SU-DHL-6 (cell line): ENCODE data around the gene BABAM1.

Experiments used
- H2AFZ ChIP-seq: fragments of 200-600 bp; sonication (generic); 2 replicates; pipeline ENCODE4 v1.6.1; 2014; ENCODE audit warnings: low read depth, mild to moderate bottlenecking, moderate library complexity, mixed read lengths, antibody characterized with exemption, low read length; ENCODE audit not compliant: severe bottlenecking
- H3F3A ChIP-seq: fragments of 200-600 bp; shearing (Covaris generic); 2 replicates; pipeline ENCODE4 v1.6.0; 2016; ENCODE audit warnings: antibody characterized with exemption, mild to moderate bottlenecking; ENCODE audit not compliant: insufficient read depth
- H3K27ac ChIP-seq: fragments of 200-600 bp; sonication (generic); 2 replicates; pipeline ENCODE4 v1.5.1; 2016; ENCODE audit warnings: low read depth, mild to moderate bottlenecking, low read length, moderate library complexity, mixed read lengths
- H3K27me3 ChIP-seq: fragments of 200-600 bp; sonication (generic), shearing (Covaris generic); 2 replicates; pipeline ENCODE4 v1.6.0; 2014; ENCODE audit warnings: mild to moderate bottlenecking, low read length
- H3K36me3 ChIP-seq: fragments of 200-600 bp; sonication (generic); 2 replicates; pipeline ENCODE4 v1.6.1; 2014; ENCODE audit warnings: mild to moderate bottlenecking, low read length, mixed read lengths
- H3K4me2 ChIP-seq: fragments of 300-600, 200-600 bp; shearing (Covaris generic), sonication (generic); 2 replicates; pipeline ENCODE4 v1.6.0; 2014; ENCODE audit warnings: low read length, low read depth, mild to moderate bottlenecking; ENCODE audit not compliant: poor library complexity, severe bottlenecking
- H3K4me3 ChIP-seq: fragments of 200-600 bp; sonication (generic); 2 replicates; pipeline ENCODE4 v1.5.1; 2014; ENCODE audit warnings: antibody characterized with exemption, low read length, mild to moderate bottlenecking, mixed read lengths; ENCODE audit not compliant: insufficient read depth, poor library complexity, severe bottlenecking
- H3K79me2 ChIP-seq: fragments of 200-600 bp; sonication (generic); 2 replicates; pipeline ENCODE4 v1.6.1; 2014; ENCODE audit warnings: mild to moderate bottlenecking, low read length, moderate library complexity; ENCODE audit not compliant: insufficient read depth
- H3K9ac ChIP-seq: fragments of 200-600 bp; sonication (generic); 2 replicates; pipeline ENCODE4 v1.7.0; 2014; ENCODE audit warnings: mild to moderate bottlenecking, low read length
- H3K9me2 ChIP-seq: fragments of 200-600 bp; sonication (generic); replicated peaks from 2 replicates; pipeline ENCODE4 v1.6.1; 2014; ENCODE audit warnings: low read length; ENCODE audit not compliant: insufficient read depth
- H3K9me3 ChIP-seq: fragments of 200-600 bp; sonication (generic); 2 replicates; pipeline ENCODE4 v1.6.1; 2014; ENCODE audit warnings: low read length, mixed read lengths; ENCODE audit not compliant: insufficient read depth
- H4K20me1 ChIP-seq: fragments of 200-600 bp; sonication (generic); 2 replicates; pipeline ENCODE4 v1.6.1; 2014; ENCODE audit warnings: low read depth, mild to moderate bottlenecking, antibody characterized with exemption, low read length, moderate library complexity, mixed read lengths
- CTCF ChIP-seq: fragments of 200-600 bp; sonication (generic); IDR thresholded peaks from one replicate; pipeline ENCODE4 v1.5.1; 2017; ENCODE audit warnings: antibody characterized with exemption, mild to moderate bottlenecking, low read length, moderate library complexity; ENCODE audit not compliant: insufficient read depth, poor library complexity, severe bottlenecking
- EZH2phosphoT487 ChIP-seq: fragments of 200-600 bp; sonication (generic), shearing (Covaris generic); conservative IDR thresholded peaks from 2 replicates; pipeline ENCODE4 v1.6.1; 2018; ENCODE audit warnings: mild to moderate bottlenecking, antibody characterized with exemption, low read length, moderate library complexity, mixed read lengths

Gene BABAM1

GRCh38 chr19:17235300-17235970 is 31.8 kb upstream of the BABAM1 start:
- TF ChIP-seq EZH2phosphoT487 (no peak), CTCF (peak; percentile 49)
- H4K20me1 ChIP-seq = no peaks in the 10 kb centered on the region
- peak overlapping the region; percentile 87 for H3K4me2 ChIP-seq
- 0 out of 2 replicates have a peak, but pooled peaks cover 10% of the 10 kb centered on the region for H3F3A ChIP-seq
- H3K9me3 ChIP-seq = no peaks in the 10 kb centered on the region
- no peaks in the 10 kb centered on the region for H3K36me3 ChIP-seq
- peak overlapping the region; percentile 66 for H3K9ac ChIP-seq
- peak overlapping the region; percentile 78 for H2AFZ ChIP-seq
- no peaks in the 10 kb centered on the region for H3K9me2 ChIP-seq
- H3K27ac ChIP-seq = peak overlapping the region; percentile 30; the same call in 1 of the 2 replicates
- no peaks in the 10 kb centered on the region for H3K79me2 ChIP-seq
- no peaks in the 10 kb centered on the region for H3K27me3 ChIP-seq
- peak overlapping the region; percentile 49 for H3K4me3 ChIP-seq

- H3K36me3 ChIP-seq = no peaks in the 10 kb centered on the region
- H3K9ac ChIP-seq = peak overlapping the region; percentile 66
- H3K4me3 ChIP-seq = peak overlapping the region; percentile 49
- no peaks in the 10 kb centered on the region for H3K9me3 ChIP-seq
- no peak overlapping the region for H3K27ac ChIP-seq
- H3K4me2 ChIP-seq = peak overlapping the region; percentile 87
- no peaks in the 10 kb centered on the region for H3K27me3 ChIP-seq
- peak overlapping the region; percentile 78 for H2AFZ ChIP-seq
- no peaks in the 10 kb centered on the region for H3K9me2 ChIP-seq
- H3F3A ChIP-seq = 0 out of 2 replicates have a peak, but pooled peaks cover 10% of the 10 kb centered on the region
- H4K20me1 ChIP-seq = no peaks in the 10 kb centered on the region
- H3K79me2 ChIP-seq = no peaks in the 10 kb centered on the region
- no peak for TF ChIP-seq EZH2phosphoT487
- no peak for TF ChIP-seq CTCF
Measured at GRCh38 chr19:17235971-17236777, 31.1 kb upstream of the BABAM1 start.

- H3K27ac ChIP-seq = no peak overlapping the region
- H3K9ac ChIP-seq = no peak overlapping the region
- TF ChIP-seq CTCF (no peak), EZH2phosphoT487 (no peak)
- no peaks in the 10 kb centered on the region for H3K9me3 ChIP-seq
- no peaks in the 10 kb centered on the region for H4K20me1 ChIP-seq
- H3K79me2 ChIP-seq = no peaks in the 10 kb centered on the region
- no peaks in the 10 kb centered on the region for H3K9me2 ChIP-seq
- H3K4me3 ChIP-seq = no peak overlapping the region
- H3F3A ChIP-seq = 0 out of 2 replicates have a peak, but pooled peaks cover 10% of the 10 kb centered on the region
- no peak overlapping the region for H2AFZ ChIP-seq
- no peak overlapping the region for H3K4me2 ChIP-seq
- H3K27me3 ChIP-seq = no peaks in the 10 kb centered on the region
- no peaks in the 10 kb centered on the region for H3K36me3 ChIP-seq
Measured at GRCh38 chr19:17236811-17237543, 30.3 kb upstream of the BABAM1 start.
